ENCODE data around the gene CNST. TPM values are rescaled to one million over a fixed set of nuclear protein-coding genes. Genes with fewer than 3 reads are reported as not detected.
"Not testable (repeated sequence)": the region's sequence is repeated elsewhere in the genome, so short reads cannot be mapped to it uniquely, and the experiment has no call there.

Gene CNST
- total RNA-seq, 2 experiments from 2014 or later = 14.6 to 25.1 TPM

- no peaks in the 10 kb centered on the region for H3K4me1 ChIP-seq (ENCODE audit: insufficient read depth, low read length, poor library complexity, severe bottlenecking)
- H4K20me1 ChIP-seq (ENCODE audit: insufficient read depth, low read length) = no peaks in the 10 kb centered on the region
- no peaks in the 10 kb centered on the region for H3K79me2 ChIP-seq (ENCODE audit: insufficient read depth, low read depth, low read length)
- no peak overlapping the region for H2AFZ ChIP-seq (ENCODE audit: low read length)
- H3K36me3 ChIP-seq (ENCODE audit: insufficient read depth, low read length) = peaks cover 54% of the 10 kb centered on the region
- TF ChIP-seq, protein P1, sequence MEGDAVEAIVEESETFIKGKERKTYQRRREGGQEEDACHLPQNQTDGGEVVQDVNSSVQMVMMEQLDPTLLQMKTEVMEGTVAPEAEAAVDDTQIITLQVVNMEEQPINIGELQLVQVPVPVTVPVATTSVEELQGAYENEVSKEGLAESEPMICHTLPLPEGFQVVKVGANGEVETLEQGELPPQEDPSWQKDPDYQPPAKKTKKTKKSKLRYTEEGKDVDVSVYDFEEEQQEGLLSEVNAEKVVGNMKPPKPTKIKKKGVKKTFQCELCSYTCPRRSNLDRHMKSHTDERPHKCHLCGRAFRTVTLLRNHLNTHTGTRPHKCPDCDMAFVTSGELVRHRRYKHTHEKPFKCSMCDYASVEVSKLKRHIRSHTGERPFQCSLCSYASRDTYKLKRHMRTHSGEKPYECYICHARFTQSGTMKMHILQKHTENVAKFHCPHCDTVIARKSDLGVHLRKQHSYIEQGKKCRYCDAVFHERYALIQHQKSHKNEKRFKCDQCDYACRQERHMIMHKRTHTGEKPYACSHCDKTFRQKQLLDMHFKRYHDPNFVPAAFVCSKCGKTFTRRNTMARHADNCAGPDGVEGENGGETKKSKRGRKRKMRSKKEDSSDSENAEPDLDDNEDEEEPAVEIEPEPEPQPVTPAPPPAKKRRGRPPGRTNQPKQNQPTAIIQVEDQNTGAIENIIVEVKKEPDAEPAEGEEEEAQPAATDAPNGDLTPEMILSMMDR (conservative IDR thresholded peaks at IDR 0.05; ENCODE audit: low read length) = no peak
- TF ChIP-seq EZH2phosphoT487 (IDR thresholded peaks at IDR 0.05; ENCODE audit: borderline replicate concordance, low read depth, low read length) = no peak
- no TSS peak for BruUV-seq (replicated peaks)
- no peak for DNase-seq (ENCODE audit: low spot score)
- intact Hi-C loops (cut with micrococcal nuclease; ENCODE audit: unreplicated experiment) = no loop called here
- CTCF ChIA-PET (ENCODE audit: unreplicated experiment) = no interaction called here
- H3K4me3 ChIP-seq (ENCODE audit: low read depth, low read length, poor library complexity, severe bottlenecking) = no peak overlapping the region
- no peak overlapping the region for H3K27ac ChIP-seq (ENCODE audit: low read depth, low read length, poor library complexity, severe bottlenecking)
- H3K9me3 ChIP-seq (ENCODE audit: low read length) = no peaks in the 10 kb centered on the region
- POLR2A ChIA-PET = interaction anchor here (0.6 to 1.1 kb wide), 2 partner anchors 23 to 44 kb away, joined by 3 read pairs; no protein-coding TSS in a partner anchor
- no peak overlapping the region for H3K4me2 ChIP-seq (ENCODE audit: low read length)
- H3K9me2 ChIP-seq (ENCODE audit: insufficient read depth, low read length) = no peaks in the 10 kb centered on the region
Measured at GRCh38 chr1:246629976-246630375, 63.7 kb downstream of the CNST start.

DNA sequence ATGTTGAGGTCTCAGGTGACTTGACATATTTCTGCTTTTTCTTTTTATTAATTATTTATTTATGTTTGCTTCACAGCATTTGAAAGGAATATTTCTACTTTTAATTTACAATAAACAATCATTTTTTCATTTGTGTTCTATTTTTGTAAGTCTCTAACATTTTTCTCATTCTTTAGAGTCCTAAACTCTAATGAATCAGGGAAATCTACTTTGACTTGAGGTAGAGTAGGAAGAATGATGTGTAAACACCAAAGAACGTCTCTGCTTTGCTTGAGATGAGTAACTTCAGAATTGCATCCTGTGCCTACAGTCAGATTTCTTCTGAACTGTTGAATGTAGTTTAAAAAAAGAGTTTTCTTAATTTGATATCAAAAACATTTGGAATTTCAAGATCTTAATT, 65.2 kb downstream of the CNST start:
- no peaks in the 10 kb centered on the region for H4K20me1 ChIP-seq (ENCODE audit: insufficient read depth, low read length)
- no peaks in the 10 kb centered on the region for H3K9me3 ChIP-seq (ENCODE audit: low read length)
- CTCF ChIA-PET (ENCODE audit: unreplicated experiment) = no interaction called here
- POLR2A ChIA-PET = no interaction called here
- BruUV-seq (replicated peaks) = no TSS peak
- no peak for TF ChIP-seq EZH2phosphoT487 (IDR thresholded peaks at IDR 0.05; ENCODE audit: borderline replicate concordance, low read depth, low read length)
- TF ChIP-seq, protein P1 (conservative IDR thresholded peaks at IDR 0.05; ENCODE audit: low read length) = no peak
- no peaks in the 10 kb centered on the region for H3K9me2 ChIP-seq (ENCODE audit: insufficient read depth, low read length)
- H3K4me1 ChIP-seq (ENCODE audit: insufficient read depth, low read length, poor library complexity, severe bottlenecking) = no peaks in the 10 kb centered on the region
- H2AFZ ChIP-seq (ENCODE audit: low read length) = no peak overlapping the region
- intact Hi-C loops (cut with micrococcal nuclease; ENCODE audit: unreplicated experiment) = no loop called here
- no peak overlapping the region for H3K4me3 ChIP-seq (ENCODE audit: low read depth, low read length, poor library complexity, severe bottlenecking)
- DNase-seq (ENCODE audit: low spot score) = no peak
- no peak overlapping the region for H3K4me2 ChIP-seq (ENCODE audit: low read length)
- no peaks in the 10 kb centered on the region for H3K79me2 ChIP-seq (ENCODE audit: insufficient read depth, low read depth, low read length)
- no peak overlapping the region for H3K27ac ChIP-seq (ENCODE audit: low read depth, low read length, poor library complexity, severe bottlenecking)
- peaks cover 50% of the 10 kb centered on the region for H3K36me3 ChIP-seq (ENCODE audit: insufficient read depth, low read length)

GRCh38 chr1:246632281-246633168, 66.3 kb downstream of the CNST start:
- ChIA-PET CTCF (ENCODE audit: unreplicated experiment) (no interaction called here), POLR2A (interaction anchor here (0.6 to 1.4 kb wide), 5 partner anchors 9 to 765 kb away, joined by 3 to 8 read pairs (median 3); no protein-coding TSS in a partner anchor)
- DNase-seq (ENCODE audit: low spot score) = no peak
- Histone ChIP-seq H3K36me3 (ENCODE audit: insufficient read depth, low read length) (peaks cover 53% of the 10 kb centered on the region), H3K4me2 (ENCODE audit: low read length) (no peak overlapping the region), H3K4me1 (ENCODE audit: insufficient read depth, low read length, poor library complexity, severe bottlenecking) (no peaks in the 10 kb centered on the region), H2AFZ (ENCODE audit: low read length) (no peak overlapping the region), H3K4me3 (ENCODE audit: low read depth, low read length, poor library complexity, severe bottlenecking) (no peak overlapping the region), H3K9me3 (ENCODE audit: low read length) (no peaks in the 10 kb centered on the region), H4K20me1 (ENCODE audit: insufficient read depth, low read length) (no peaks in the 10 kb centered on the region), H3K27ac (ENCODE audit: low read depth, low read length, poor library complexity, severe bottlenecking) (no peak overlapping the region), H3K79me2 (ENCODE audit: insufficient read depth, low read depth, low read length) (no peaks in the 10 kb centered on the region), H3K9me2 (ENCODE audit: insufficient read depth, low read length) (no peaks in the 10 kb centered on the region)
- intact Hi-C loops (cut with micrococcal nuclease; ENCODE audit: unreplicated experiment) = no loop called here
- BruUV-seq (replicated peaks) = TSS peak; percentile 32
- TF ChIP-seq EZH2phosphoT487 (IDR thresholded peaks at IDR 0.05; ENCODE audit: borderline replicate concordance, low read depth, low read length) = no peak
- TF ChIP-seq, protein P1 (conservative IDR thresholded peaks at IDR 0.05; ENCODE audit: low read length) = no peak

- H3K79me2 ChIP-seq (ENCODE audit: insufficient read depth, low read depth, low read length); CTCF ChIA-PET (ENCODE audit: unreplicated experiment); POLR2A ChIA-PET; H3K4me2 ChIP-seq (ENCODE audit: low read length); H3K4me1 ChIP-seq (ENCODE audit: insufficient read depth, low read length, poor library complexity, severe bottlenecking); intact Hi-C loops (cut with micrococcal nuclease; ENCODE audit: unreplicated experiment); H2AFZ ChIP-seq (ENCODE audit: low read length); H4K20me1 ChIP-seq (ENCODE audit: insufficient read depth, low read length); H3K9me2 ChIP-seq (ENCODE audit: insufficient read depth, low read length); DNase-seq (ENCODE audit: low spot score); BruUV-seq (replicated peaks); H3K9me3 ChIP-seq (ENCODE audit: low read length); H3K4me3 ChIP-seq (ENCODE audit: low read depth, low read length, poor library complexity, severe bottlenecking); H3K27ac ChIP-seq (ENCODE audit: low read depth, low read length, poor library complexity, severe bottlenecking): not testable (repeated sequence)
- peaks cover 48% of the 10 kb centered on the region for H3K36me3 ChIP-seq (ENCODE audit: insufficient read depth, low read length)
Measured at GRCh38 chr1:246634659-246635058, 68.4 kb downstream of the CNST start.

All from OCI-LY7 (cell line).